GM12892 (cell line): ENCODE measurements around the gene SCAMP2.

Experiments
- POLR2A ChIP-seq: IDR thresholded peaks from 2 replicates; pipeline ENCODE4 v1.6.1; 2011; ENCODE audit warnings: low read depth, low read length, control low read depth
- POLR2AphosphoS5 ChIP-seq: IDR thresholded peaks from 2 replicates; pipeline ENCODE4 v1.6.1; 2011; ENCODE audit warnings: low read depth, low read length, control low read depth
- TAF1 ChIP-seq: IDR thresholded peaks from 2 replicates; pipeline ENCODE4 v1.6.1; 2011; ENCODE audit warnings: low read depth, mild to moderate bottlenecking, control low read depth, low read length, borderline replicate concordance

DNA sequence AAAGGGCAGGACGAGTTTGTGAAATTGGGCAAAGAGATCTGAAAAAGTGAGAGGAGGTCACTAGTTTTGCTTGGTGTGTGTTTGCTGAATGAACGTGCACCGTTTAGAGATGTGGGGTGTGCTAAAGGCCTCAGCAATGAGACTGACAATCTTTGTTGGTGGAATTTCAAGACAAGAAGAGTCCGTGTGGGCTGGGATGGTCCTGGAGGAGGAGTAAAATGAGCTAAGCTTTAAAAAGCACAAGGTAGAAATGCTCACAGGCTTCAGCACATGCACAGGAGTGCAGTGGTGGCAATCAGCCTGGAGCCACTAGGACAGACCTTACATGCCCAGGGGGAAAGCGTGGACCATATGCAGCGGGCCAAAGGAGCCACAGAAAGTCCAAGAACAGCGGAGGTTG is 48.2 kb downstream of the SCAMP2 start:
- TF ChIP-seq POLR2AphosphoS5 (no peak), TAF1 (no peak), POLR2A (no peak)
